HCT116 (cell line): ENCODE results near the gene RAB3GAP2. TPM values are rescaled to one million over a fixed set of nuclear protein-coding genes. Genes with fewer than 3 reads are reported as not detected.
A peak's percentile ranks its signal among the peaks of the same experiment; 100 is the strongest.

ENCODE experiments used
- ATAC-seq: fragments of 200-7000 bp; cut with Tn5 transposase; 2 replicates; pipeline ENCODE4 v1.9.1; 2020; ENCODE audit warnings: mild to moderate bottlenecking, moderate library complexity
- BruUV-seq: library from RNA; stranded (reverse); fragments of 400-500 nt; replicated peaks from 2 replicates; lab custom pipeline; 2021; lab: Mats Ljungman, UMichigan
- CTCF ChIA-PET: fragments of 300-600 bp; sonication (Branson Sonifier 250); formaldehyde crosslinking; loops from one replicate; lab custom pipeline; 2021; ENCODE audit warnings: antibody characterized with exemption; lab: Charles Lee
- POLR2A ChIA-PET: fragments of 300-600, 350-600 bp; sonication (Branson Sonifier 250); formaldehyde crosslinking; loops from one replicate; lab custom pipeline; 2021; ENCODE audit warnings: antibody characterized with exemption; lab: Charles Lee
- RAD21 ChIA-PET, 2 experiments: fragments of 300-600 bp; sonication (Branson Sonifier 250); formaldehyde crosslinking; loops; one replicate each; lab custom pipeline; 2023; ENCODE audit warnings: low total read pairs in 2 of 2; ENCODE audit not compliant: uncharacterized antibody in 2 of 2, unreplicated experiment in 2 of 2, low non-redundant PET in 1 of 2; lab: Charles Lee
- DNase-seq: peaks from one replicate; pipeline ENCODE4 v3.0.0-alpha.2; 2010; ENCODE audit warnings: low read depth, low spot score
- H2AFZ ChIP-seq: fragments of 200-600 bp; shearing (Covaris generic), sonication (generic); 2 replicates; pipeline ENCODE4 v1.6.1; 2017; ENCODE audit warnings: low read depth, mixed run types, mixed read lengths, antibody characterized with exemption, low read length; ENCODE audit not compliant: poor library complexity, severe bottlenecking
- H3K27ac ChIP-seq: 2 replicates; pipeline ENCODE4 v1.5.1; 2012; ENCODE audit warnings: low read depth, low read length
- H3K27me3 ChIP-seq: fragments of 200-600 bp; sonication (generic); 2 replicates; pipeline ENCODE4 v1.6.1; 2016; ENCODE audit warnings: mixed run types, low read length, mixed read lengths; ENCODE audit not compliant: insufficient read depth
- H3K36me3 ChIP-seq, 2 experiments: fragments of 200-500 bp in 1 of 2; fragments of 200-600 bp in 1 of 2; sonication (Bioruptor generic) in 1 of 2; sonication (generic) in 1 of 2; 2 replicates each; pipeline versions ENCODE4 v1.5.1 to v1.6.1; 2014 to 2016; ENCODE audit warnings: low read length in 2 of 2, inconsistent platforms in 1 of 2, mixed read lengths in 1 of 2, mixed run types in 1 of 2; ENCODE audit not compliant: insufficient read depth in 2 of 2, control insufficient read depth in 1 of 2
- H3K4me1 ChIP-seq, 2 experiments: fragments of 200-600 bp in 1 of 2; sonication (generic) in 1 of 2; 2 replicates each; pipeline versions ENCODE4 v1.5.1 to v1.6.1; 2012 to 2017; ENCODE audit warnings: low read length in 2 of 2, inconsistent platforms in 1 of 2, mild to moderate bottlenecking in 1 of 2, mixed read lengths in 1 of 2, mixed run types in 1 of 2, moderate library complexity in 1 of 2; ENCODE audit not compliant: insufficient read depth in 2 of 2, control insufficient read depth in 1 of 2
- H3K4me2 ChIP-seq: fragments of 200-600 bp; sonication (generic); 2 replicates; pipeline ENCODE4 v1.6.1; 2017; ENCODE audit warnings: mixed run types, low read length, mixed read lengths
- H3K4me3 ChIP-seq, 2 experiments: fragments of 200-600 bp in 1 of 2; sonication (generic) in 1 of 2; replicated peaks in 1 of 2; 2 replicates each; pipeline ENCODE4 v1.5.1; 2011 to 2016; ENCODE audit warnings: low read length in 2 of 2, control low read depth in 1 of 2, low read depth in 1 of 2, mild to moderate bottlenecking in 1 of 2, mixed read lengths in 1 of 2, mixed run types in 1 of 2
- H3K79me2 ChIP-seq: fragments of 200-600 bp; sonication (generic); 2 replicates; pipeline ENCODE4 v1.6.1; 2017; ENCODE audit warnings: mild to moderate bottlenecking, mixed run types, low read length, moderate library complexity, mixed read lengths; ENCODE audit not compliant: insufficient read depth
- H3K9ac ChIP-seq: fragments of 200-600 bp; sonication (generic); 2 replicates; pipeline ENCODE4 v1.6.1; 2016; ENCODE audit warnings: low read length, mixed read lengths
- H3K9me2 ChIP-seq: fragments of 200-600 bp; sonication (generic), shearing (Covaris generic); 2 replicates; pipeline ENCODE4 v1.6.1; 2017; ENCODE audit warnings: mixed run types, mild to moderate bottlenecking, moderate library complexity; ENCODE audit not compliant: insufficient read depth
- H3K9me3 ChIP-seq, 2 experiments: fragments of 200-500 bp in 1 of 2; fragments of 200-600 bp in 1 of 2; sonication (Bioruptor generic) in 1 of 2; sonication (generic) in 1 of 2; 2 replicates each; pipeline ENCODE4 v1.6.1; 2014 to 2017; ENCODE audit warnings: low read length in 2 of 2, mixed read lengths in 2 of 2, inconsistent platforms in 1 of 2, low read depth in 1 of 2, mild to moderate bottlenecking in 1 of 2, mixed run types in 1 of 2, moderate library complexity in 1 of 2; ENCODE audit not compliant: control insufficient read depth in 1 of 2, insufficient read depth in 1 of 2
- H4K20me1 ChIP-seq: fragments of 200-600 bp; sonication (generic), shearing (Covaris generic); 2 replicates; pipeline ENCODE4 v1.6.1; 2017; ENCODE audit warnings: mixed run types, mild to moderate bottlenecking, moderate library complexity; ENCODE audit not compliant: insufficient read depth
- ATF3 ChIP-seq: IDR thresholded peaks from 2 replicates; pipeline ENCODE4 v1.6.1; 2012
- CEBPB ChIP-seq: IDR thresholded peaks from 2 replicates; pipeline ENCODE4 v1.6.1; 2012; ENCODE audit warnings: low read depth
- EGR1 ChIP-seq: IDR thresholded peaks from 2 replicates; pipeline ENCODE4 v1.6.1; 2012; ENCODE audit warnings: low read depth
- FOSL1 ChIP-seq: IDR thresholded peaks from 2 replicates; pipeline ENCODE4 v1.6.1; 2012; ENCODE audit warnings: low read depth
- SP1 ChIP-seq: IDR thresholded peaks from 2 replicates; pipeline ENCODE4 v1.6.1; 2012; ENCODE audit warnings: low read depth
- SRF ChIP-seq: IDR thresholded peaks from 2 replicates; pipeline ENCODE4 v1.6.1; 2012; ENCODE audit warnings: low read depth
- TCF7L2 ChIP-seq: IDR thresholded peaks from 2 replicates; pipeline ENCODE4 v1.7.0; 2011; ENCODE audit warnings: borderline replicate concordance, inconsistent platforms; ENCODE audit not compliant: insufficient read depth, insufficient read length; ENCODE audit errors: extremely low read depth
- YY1 ChIP-seq: IDR thresholded peaks from 2 replicates; pipeline ENCODE4 v1.6.1; 2011; ENCODE audit warnings: low read length, low read depth, moderate library complexity, mild to moderate bottlenecking; ENCODE audit not compliant: insufficient replicate concordance; ENCODE audit errors: extremely low read depth
- ZNF274 ChIP-seq: fragments of 200-500 bp; sonication (Bioruptor generic); IDR thresholded peaks from 2 replicates; pipeline ENCODE4 v1.6.1; 2014; ENCODE audit warnings: mild to moderate bottlenecking, low read depth, low read length, inconsistent platforms
- intact Hi-C: fragments of 100-400 bp; cut with micrococcal nuclease; formaldehyde crosslinking; loops from 2 replicates; pipeline ENCODE4 v1.10.0; 2022
- total RNA-seq: library from RNA; stranded (reverse); gene quantifications from one replicate; pipeline ENCODE4 v1.2.1, GENCODE V29; 2021; ENCODE audit not compliant: unreplicated experiment

The RAB3GAP2 gene
- total RNA-seq, 1 experiment from 2014 or later, result 32.5 TPM

GRCh38 chr1:220275430-220275829 is 3.2 kb upstream of the RAB3GAP2 start:
- H2AFZ ChIP-seq, result no peak overlapping the region
- TF ChIP-seq FOSL1 (no peak), TCF7L2 (no peak), SRF (no peak), YY1 (no peak), ATF3 (no peak), ZNF274 (no peak)
- RAD21 ChIA-PET, result no interaction called here

GRCh38 chr1:220274251-220274855 is 2.1 kb upstream of the RAB3GAP2 start:
- no peak for DNase-seq
- no TSS peak for BruUV-seq
- H4K20me1 ChIP-seq, result no peaks in the 10 kb centered on the region
- intact Hi-C loops, result no loop called here
- H3K9ac ChIP-seq, result no peak overlapping the region; the same call in 1 of the 2 replicates
- POLR2A ChIA-PET, result no interaction called here
- no peak overlapping the region for H3K4me2 ChIP-seq
- H3K4me1 ChIP-seq, result peaks cover 4 to 17% of the 10 kb centered on the region in 2 experiments; a peak in 3 of 4 replicates
- CTCF ChIA-PET, result interaction anchor here (1.0 kb wide), 1 partner anchor 22 kb away, joined by 3 read pairs; no protein-coding TSS in a partner anchor
- H3K36me3 ChIP-seq, result no peaks in the 10 kb centered on the region
- ATAC-seq, result no peak
- RAD21 ChIA-PET, result no interaction called here
- no peak overlapping the region for H3K4me3 ChIP-seq
- no peak overlapping the region for H3K27ac ChIP-seq
- H2AFZ ChIP-seq, result peak overlapping the region; percentile 23
- TF ChIP-seq EGR1, result peak; percentile 28; the same call in 1 of the 2 replicates
- no peak for TF ChIP-seq SP1
- 0 out of 2 replicates have a peak, but pooled peaks have one; percentile 31 for TF ChIP-seq CEBPB
- H3K79me2 ChIP-seq, result peaks cover 26% of the 10 kb centered on the region
- no peaks in the 10 kb centered on the region for H3K9me2 ChIP-seq
- H3K27me3 ChIP-seq, result no peaks in the 10 kb centered on the region
- H3K9me3 ChIP-seq, result no peaks in the 10 kb centered on the region

More at GRCh38 chr1:220275430-220275829, 3.2 kb upstream of the RAB3GAP2 start:
- CTCF ChIA-PET, result no interaction called here
- no peaks in the 10 kb centered on the region for H3K36me3 ChIP-seq
- peaks cover 4 to 16% of the 10 kb centered on the region in 2 experiments; a peak in 3 of 4 replicates for H3K4me1 ChIP-seq
- ATAC-seq (no peak), DNase-seq (no peak)
- H3K79me2 ChIP-seq, result peaks cover 16% of the 10 kb centered on the region
- intact Hi-C loops, result no loop called here
- H3K4me2 ChIP-seq, result no peak overlapping the region
- no peaks in the 10 kb centered on the region for H3K27me3 ChIP-seq
- no peak overlapping the region for H3K27ac ChIP-seq
- BruUV-seq, result no TSS peak
- H3K9me2 ChIP-seq, result no peaks in the 10 kb centered on the region
- POLR2A ChIA-PET, result no interaction called here
- H3K4me3 ChIP-seq, result no peak overlapping the region
- H3K9ac ChIP-seq, result no peak overlapping the region
- no peaks in the 10 kb centered on the region for H4K20me1 ChIP-seq
- H3K9me3 ChIP-seq, result no peaks in the 10 kb centered on the region
